Measurements from ENCODE around the gene SUSD6.
A peak's percentile ranks its signal among the peaks of the same experiment; 100 is the strongest.
"Not testable (repeated sequence)": the region's sequence is repeated elsewhere in the genome, so short reads cannot be mapped to it uniquely, and the experiment has no call there.

SUSD6 gene

DNA sequence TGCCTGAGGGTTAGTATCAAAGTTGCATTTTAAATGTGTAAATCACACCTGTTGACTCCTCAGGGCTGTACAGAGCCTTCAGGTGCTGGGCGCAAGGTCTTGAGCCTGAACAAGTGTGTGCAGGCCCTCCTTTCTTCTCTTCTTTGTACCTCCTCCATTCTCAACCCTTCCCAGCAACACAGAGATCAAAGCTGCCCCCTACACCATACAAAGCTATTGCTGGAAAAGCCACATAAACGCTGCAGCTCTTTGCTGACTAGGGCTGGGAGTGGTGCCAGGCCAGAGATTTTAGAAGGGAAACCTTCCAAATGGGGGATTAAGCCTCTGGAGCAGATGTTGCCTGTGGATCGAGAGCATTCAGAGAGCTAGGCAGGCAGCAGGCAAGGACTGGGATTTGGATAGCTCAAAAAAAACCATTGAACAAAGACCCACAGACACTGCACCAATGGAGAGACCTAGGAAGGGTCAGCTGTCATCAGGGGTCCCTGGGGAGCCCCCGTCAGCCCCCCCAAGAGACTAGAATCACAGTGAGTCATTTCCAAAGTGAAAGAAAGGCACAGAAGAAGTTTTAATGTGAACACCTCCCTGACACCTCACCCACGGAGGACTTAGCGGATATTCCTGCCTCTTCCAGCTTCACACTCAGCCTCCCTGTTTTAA, 18.2 kb upstream of the SUSD6 start:
- peak; percentile 99 for DNase-seq

DNA sequence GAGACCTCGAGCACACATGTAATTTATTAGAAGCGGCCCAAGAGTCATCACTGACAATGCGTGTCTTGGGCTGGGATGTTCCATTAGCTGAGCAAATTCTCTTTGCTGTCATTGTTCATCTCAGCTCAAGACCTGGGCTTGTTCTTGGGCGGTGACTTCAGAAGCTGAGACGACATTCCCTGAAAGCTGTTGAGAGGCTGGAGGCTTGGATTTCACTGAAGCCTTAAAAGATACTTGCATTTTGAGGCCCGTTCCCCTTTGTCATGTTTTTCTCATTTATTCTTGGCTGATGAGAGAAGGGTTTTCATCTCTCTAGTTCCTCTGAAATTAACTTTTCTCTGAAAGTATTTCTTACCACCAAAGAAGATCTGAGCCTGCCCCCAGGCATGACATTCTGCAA, 16.6 kb upstream of the SUSD6 start:
- no peak for DNase-seq

DNA sequence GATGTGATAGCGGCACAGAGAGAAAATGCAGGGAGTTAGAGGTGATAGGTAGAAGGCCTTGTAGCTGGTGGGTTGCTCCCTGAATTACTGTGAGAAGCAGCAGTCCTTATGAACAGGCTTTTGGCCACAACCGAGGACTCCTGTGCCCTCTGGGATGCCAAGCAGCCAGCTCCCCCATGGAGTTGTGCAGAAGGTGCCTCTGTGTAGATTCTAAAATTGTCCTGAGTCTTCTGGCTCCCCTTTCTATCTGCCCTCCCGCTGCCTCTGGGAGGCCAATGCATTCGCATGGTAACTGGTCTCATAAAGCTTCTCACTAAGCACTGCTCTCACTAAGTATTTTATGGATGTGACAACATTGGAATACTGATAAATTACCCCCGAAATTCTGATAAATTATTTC, 16.1 kb upstream of the SUSD6 start:
- no peak for DNase-seq

DNA sequence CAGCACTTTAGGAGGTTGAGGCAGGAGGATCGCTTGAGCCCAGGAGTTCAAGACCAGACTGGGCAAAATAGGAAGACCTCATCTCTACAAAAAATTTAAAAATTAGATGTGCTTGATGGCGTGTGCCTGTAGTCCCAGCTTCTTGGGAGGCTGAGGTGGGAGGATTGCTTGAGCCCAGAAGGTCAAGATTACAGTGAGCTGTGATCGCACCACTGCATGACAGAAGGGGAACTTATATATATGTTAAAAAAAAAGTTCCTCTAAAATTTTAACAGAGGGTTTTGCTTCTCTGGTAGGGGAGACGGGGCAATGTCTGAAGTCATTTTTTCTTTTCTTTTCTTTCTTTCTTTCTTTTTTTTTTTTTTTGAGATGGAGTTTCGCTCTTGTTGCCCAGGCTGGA, 12.0 kb upstream of the SUSD6 start:
- not testable (repeated sequence) for DNase-seq

DNA sequence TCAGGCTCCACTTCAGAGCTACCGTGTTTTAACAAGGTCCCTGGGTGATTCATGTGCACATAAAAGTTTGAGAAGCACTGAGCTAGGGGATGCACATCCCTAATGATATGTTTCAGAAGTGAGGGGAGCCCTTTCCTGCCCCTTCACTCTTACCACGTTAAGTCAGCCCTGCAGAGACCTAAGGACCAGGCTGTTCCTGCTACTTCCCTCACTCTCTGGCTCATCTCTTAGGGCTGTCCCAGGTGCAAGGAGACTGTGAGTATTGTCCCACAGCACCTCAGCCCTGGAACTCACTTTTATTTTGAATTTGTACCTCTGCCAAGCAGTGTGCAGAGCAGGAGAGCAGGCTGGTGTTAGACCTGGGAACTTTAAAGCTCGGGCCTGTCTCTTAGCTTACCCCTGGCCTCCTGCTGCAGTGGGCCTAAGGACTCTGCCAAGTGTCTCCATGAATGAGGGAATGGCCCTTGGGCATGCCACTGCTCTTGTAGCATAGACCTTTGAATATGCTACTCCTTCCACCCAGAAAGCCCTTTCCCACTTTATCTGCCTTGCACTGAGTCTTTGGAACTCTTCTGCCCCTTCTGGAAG, 11.0 kb upstream of the SUSD6 start:
- DNase-seq, result no peak

DNA sequence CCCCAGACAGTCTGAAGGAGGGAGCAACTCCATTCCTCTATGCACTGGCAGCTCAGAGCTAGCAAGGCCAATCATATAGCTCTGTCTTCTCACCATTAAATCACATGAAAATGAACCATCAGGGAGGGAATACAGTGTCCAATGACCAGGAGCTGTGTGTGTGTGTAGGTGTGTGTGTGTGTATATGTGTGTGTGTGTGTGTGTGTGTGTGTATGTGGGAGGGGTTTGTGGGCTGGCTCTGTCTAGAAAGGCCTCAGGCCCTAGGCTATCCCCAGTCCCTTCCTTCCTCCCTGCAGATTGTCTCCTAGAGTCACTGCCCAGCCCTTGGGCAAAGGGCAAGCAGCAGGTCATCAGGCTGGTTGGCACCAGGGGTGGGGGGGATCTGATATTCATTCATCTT, 5.7 kb upstream of the SUSD6 start:
- no peak for DNase-seq

DNA sequence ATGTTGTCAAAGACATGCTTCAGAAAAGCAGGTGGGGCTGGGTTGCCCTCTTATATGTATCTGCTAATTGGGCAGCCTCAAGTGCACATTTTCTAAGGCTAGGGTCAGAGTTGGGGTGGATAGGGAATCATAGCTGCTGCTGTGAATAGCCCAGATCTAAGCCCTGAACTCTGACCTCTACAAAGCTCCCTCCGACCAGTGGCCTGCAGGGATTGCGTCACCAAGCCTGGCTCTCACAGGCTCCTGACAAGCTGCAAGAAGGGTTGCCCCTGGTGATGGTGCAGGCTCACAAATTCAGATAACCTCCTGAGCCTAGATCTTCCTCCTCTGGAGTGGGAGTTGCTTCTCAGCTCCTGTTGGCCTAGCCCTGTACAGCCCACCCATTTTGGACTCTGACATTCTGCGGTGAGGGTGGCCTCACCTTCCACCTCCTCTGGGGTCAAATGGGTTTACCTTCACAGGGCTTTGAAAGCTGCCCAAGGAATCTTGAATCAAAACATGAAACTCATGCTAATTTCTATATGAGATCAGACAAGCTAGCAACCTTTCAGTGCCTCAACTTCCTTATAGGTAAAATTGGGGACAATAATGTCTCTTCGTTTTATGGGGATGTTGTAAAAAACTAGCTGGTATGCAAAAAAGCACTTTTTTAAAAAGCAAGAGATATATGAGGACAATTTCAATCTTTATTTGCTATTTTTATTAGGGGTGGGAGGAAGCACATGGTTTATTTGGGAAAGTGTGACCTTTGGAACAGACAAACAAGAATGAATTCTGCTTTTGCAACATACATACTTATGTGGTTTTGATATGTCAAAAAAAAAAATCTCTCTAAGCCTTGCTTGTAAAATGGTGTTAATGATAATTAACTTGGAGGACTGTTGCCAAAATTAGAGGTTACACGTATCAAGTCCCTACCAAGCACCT, 4.9 kb upstream of the SUSD6 start:
- no peak for DNase-seq

DNA sequence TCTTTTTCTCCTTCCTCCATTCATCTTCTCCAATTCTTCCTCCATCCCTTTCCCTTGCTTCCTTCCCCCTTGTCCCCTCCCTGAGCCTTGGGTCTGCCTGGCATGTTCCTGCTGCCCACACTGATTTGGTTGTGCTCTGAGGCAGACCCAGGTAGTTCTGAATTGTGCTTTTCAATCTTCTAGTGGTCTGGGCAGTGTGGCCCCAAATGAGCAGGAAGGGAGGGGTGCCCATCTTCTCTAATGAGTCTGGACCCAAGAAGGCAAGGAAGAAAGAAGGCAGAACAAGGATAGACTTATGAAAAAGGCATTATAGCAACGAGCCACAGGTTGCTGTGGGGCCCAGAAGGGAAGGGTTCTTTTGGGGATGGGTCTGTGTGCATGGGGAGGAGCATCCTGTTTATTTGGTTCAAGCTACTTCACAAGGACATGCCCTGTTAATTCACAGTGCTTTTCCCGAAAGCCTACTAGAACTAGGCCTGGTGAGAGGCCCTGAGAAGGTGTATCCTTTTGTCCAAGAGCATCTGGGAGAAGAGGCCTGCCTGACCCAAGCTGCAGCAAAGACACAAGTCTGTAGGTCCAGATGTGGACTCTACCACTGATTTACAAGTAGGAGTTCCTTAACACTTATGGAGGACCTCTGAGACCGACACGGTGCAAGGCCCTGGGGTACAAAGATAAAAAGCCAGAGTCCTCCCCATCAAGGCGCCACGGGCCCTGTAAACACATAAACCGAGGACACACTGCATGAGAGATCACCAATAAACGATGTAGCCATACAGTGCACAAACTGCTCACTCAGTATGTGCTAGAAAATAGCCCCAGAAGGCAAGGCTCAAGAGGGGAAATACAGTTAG, 1.1 kb upstream of the SUSD6 start:
- DNase-seq, result no peak

DNA sequence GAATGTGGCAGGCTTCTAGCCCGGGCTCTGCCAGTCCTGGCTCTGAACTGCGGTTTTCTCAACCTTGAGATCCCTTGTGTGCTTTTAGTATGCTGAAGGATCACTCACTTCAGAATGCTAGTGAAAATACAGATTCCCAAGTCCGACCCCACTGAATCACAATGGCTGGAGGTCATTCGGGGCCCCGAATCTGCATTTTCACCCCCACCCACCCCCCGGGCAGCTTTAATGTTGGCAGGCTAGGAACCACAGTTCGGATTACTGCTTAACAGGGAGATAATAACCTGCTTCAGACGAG, 573 bp upstream of the SUSD6 start:
- DNase-seq, result no peak

DNA sequence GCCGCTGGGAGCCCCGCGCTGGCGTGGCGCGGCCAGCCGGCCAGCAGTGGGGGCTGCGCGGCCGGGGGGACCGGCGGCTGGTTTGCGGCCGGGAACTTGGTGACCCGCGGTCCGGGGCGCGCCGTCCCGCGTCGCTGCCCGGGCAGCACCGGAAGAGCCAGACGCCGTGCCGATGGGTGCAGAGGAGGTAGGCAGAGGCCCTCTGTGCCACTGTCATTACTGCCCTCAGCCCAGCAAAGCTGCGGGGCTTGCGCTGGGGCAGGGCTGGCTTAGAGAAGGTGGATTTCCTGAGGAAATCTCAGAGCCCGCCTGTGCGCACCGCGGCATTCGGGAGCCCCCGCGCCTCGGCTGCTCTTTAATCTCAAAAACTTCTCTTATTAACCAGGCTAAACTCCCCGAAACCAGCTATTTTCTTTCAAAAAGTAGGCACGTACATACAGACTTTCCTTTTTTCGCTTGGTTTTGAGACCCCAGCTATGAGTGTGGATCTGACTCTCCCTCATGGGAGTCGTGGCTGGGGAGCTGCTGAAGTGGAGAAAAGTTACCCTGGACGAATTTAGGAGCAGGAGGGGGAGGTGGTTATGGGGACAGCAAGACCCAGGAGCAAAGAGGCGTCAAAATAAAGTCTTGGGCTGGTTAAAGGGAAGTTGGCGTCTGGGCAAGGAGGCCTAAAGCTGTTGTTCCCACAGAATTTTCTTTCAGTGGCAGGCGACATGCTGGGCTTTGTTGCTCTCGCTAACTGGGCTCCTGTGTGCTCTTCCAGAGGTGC, 802 bp downstream of the SUSD6 start:
- peak; percentile 68 for DNase-seq

DNA sequence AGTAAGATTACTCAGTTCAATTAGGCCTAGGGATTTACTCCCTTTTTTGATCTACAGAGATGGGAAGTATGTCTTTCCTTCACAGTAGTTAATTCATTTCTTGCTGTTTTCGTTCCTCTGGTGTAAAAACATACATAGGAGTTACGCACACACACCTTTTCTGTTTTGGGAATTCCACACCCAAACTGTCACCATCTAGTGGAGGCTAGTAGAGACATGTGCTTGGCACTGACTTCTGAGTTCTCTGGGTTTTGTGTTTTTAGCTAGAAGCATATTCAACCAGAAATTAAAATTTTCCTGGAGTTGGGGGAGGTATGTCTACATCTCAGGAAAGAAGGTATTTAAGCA, 1.4 kb downstream of the SUSD6 start:
- peak; percentile 68 for DNase-seq

DNA sequence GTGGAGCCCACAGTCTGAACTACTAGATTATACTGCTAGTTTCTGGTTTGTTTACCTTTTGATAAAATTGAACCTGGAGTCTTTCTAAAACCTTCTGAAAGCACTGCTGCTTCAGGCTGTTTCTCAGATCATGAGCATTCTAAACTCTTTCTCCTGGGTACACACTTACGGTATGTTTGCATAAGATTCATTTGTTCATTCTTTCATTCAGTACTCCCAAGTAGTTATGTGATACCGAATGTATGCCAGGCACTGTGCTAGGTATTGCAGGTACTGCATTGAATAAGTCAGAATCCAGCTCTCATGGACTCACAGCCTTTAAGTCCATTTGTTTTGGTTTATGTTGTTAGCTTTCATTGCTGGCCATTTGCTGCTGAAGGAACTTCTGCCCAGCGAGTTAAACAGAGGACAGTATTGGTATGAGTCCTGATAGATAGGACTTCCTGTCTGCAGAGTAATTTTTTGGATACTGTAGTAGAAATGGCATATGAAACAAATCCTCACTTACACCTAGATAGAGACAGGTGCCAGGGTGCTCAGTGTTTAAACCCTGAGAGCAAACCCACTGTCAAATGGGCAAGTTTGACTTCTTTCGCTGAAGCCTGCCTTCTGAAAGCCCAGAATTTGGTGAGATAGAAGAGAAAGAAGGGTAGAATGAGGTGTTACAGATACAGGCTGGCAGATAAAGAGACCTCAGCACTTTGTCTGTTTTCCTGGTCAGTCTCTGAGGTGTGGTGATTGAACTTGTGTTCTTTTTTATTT, 2.1 kb downstream of the SUSD6 start:
- DNase-seq, result no peak

DNA sequence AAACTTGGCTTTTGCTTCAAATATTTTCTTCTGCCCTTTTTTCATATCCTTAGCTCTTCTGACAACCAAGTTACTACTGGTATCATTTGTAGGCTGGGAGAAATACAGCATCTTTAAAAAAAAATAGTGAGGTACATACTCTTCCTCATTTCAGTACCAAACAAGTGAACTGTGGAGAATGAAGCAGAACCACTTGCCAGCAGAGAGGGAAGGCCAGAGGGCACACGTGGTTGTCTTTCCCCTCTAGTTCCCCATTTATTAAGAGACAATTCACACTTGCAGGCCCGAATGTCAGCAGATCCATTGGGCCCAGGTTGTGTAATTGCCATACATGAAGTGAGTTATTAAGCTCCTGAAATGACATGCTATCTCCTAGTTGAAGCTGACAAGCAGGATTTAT, 3.2 kb downstream of the SUSD6 start:
- no peak for DNase-seq

DNA sequence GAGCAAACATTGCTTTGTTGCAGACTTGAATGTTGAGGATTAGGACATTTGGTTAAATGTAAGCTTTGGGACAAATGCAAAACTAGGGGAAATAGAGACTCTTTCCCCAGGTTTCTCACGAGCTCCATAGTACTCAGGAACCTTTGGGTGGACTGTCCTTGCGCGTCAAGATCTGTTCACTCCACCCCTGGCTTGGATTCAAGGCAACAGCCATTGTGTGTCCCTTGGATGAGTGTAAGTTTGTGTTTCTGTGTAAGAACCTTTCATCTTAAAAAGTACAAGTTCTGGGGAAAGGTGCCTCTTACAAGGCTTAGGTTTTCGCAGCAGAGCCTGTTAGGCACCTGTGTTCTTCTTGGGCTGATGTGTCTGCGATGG, 3.7 kb downstream of the SUSD6 start:
- DNase-seq, result no peak

DNA sequence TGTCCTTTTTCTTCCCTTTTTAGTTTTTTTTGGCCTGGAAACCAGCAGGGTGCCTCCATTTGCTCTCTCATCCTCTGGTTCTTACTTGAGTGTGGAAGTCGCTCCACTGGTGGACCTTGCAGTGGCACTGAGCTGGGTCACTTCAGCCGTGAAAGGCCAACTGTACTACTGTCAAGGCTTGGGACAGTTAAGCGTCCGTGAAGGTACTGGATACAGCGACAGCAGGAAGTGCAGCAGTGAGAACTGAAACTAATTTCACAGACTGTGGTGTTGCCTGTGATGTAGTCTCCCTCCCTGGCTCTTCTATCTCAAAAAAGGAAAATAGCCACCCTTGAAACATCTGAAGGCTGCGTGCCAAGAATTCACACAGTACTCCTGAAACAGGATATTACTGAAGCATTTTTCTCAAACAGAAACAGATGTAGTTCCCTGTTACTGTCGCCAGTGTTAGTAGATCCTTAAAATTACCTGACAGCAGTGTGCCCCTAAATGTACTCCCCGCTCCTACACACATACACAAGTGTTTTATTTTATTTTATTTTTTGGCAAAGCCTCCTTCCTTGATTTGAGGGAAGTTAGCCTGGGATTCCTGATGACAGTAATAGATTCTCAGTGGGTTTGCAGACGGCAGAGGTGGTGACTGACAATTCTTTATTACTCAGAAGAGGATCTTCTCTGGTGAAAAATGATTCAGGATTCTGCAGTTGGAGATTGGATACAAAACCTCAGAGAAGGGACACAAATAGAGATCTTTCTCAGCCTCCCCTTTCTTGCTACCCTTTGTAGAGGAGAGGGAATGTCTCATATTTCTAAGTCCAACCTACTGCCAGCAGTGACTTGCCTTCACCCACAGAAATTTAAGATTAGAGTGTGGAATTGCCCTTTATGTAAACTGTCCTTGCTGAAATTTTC, 4.4 kb downstream of the SUSD6 start:
- DNase-seq, result peak; percentile 56

DNA sequence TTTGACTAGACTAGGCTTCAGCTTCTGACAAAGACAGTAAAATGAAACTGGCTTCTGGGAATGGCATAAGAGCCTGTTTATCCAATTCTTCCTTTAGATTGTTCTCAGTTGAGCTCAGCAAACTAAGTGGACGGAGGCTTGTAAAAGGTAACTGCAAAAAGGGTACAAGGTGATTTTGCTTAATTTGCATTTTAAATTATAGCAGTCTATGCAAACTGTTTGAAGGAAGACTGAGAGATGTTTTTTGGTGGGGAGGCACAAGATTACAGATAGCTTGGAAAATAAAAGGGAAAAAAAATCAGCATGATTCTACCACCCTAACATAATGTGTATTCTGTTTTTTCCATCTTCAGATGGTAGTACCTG, 5.0 kb downstream of the SUSD6 start:
- DNase-seq, result no peak

DNA sequence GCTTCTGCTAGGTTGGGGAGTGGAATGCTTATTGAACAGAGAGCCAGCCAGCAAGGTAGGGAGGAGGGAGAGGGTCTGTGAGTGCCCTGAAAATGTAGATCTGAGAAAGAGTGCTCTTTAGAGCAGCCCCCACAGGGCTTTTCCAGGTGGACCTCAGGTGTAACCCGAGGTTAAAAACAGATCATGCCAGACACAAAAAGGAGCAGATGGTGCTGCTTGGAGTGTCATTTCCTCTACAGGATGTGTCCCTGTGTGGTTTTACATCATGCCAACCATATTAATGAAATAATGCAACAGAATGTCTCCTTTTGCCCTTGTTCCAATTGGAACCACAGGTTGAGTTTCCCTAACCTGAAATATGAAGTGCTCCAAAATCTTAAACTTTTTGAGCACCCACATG, 6.4 kb downstream of the SUSD6 start:
- DNase-seq, result no peak

DNA sequence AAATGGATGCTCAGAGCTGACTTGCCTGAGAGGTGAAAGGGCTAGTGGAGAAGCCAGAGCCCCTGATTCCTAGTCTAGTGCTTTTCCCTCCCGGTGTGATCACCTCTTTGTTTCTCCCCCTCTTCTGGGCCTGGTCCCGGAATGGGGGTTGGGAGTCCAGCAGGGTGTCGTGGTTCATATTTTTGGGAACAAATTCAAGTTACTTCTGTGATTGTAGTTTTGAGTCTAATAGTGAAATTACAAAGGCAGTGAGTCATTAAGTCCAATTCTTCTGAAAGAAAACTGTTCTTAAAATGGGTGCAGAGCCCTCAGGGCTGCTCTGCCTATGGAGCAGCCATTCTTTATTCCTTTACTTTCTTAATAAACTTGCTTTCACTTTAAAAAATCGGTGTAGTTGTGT, 7.6 kb downstream of the SUSD6 start:
- DNase-seq, result no peak

DNA sequence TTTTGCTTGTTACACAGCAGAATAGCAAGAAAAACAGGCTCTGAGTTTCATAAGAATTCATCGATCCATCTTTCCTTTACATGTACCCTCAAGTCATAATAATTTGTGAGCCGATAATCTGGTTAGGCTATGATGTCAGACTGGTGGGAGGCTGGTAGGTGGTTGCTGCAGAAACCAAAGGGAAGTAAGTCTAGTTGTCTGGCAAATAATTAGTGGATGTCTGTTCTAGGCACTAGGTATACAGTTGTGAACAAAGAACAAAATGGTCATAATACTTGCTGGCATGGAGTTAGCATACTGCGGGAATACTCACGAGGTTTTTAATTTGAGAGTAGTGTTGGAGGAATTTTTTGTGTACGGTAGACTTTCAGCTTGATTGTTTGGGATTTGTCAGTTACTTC, 8.8 kb downstream of the SUSD6 start:
- no peak for DNase-seq

DNA sequence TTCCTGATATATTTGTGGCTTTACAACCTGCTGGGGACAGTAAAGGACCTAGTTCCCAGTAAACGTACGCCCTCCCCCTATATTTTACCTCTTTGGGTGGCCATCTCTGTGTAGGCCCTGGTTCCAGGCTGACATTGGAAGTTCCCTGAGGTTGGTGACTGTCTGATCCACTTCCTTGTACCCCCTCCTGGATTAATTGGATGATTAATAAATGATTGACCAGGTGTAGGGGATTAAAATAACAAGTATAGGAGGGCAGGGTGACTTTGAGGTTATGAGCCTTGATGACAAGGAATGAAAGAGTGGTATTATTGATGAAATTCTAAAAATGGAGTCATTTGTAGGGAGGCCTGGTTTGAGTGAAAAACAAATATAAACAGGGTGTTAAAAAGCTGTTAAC, 9.6 kb downstream of the SUSD6 start:
- DNase-seq, result no peak

DNA sequence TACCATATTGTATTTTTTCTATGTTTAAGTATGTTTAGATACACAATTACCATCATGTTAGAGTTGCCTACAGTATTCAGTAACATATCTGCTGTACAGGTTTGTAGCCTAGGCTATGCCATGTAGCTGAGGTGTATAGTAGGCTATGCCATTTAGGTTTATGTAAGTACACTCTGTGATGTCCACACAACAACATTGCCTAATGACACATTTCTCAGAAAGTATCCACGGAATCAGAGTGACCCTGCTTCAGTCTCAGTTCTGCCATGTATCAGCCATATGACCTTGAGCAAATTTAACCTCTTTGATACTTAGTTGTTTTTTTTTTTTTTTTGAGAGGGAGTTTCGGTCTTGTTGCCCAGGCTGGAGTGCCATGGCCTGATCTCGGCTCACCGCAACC, 12.7 kb downstream of the SUSD6 start:
- DNase-seq, result no peak

All from NCI-H1694 (cell line).